GM19463 (cell line): Measurements from ENCODE around the gene CHST4.
"Not testable (repeated sequence)": the region's sequence is repeated elsewhere in the genome, so short reads cannot be mapped to it uniquely, and the experiment has no call there.

Experiments
- ATAC-seq: cut with Tn5 transposase; IDR thresholded peaks from one replicate; pipeline ENCODE4 v1.9.1; 2021; ENCODE audit warnings: mild to moderate bottlenecking, moderate library complexity; ENCODE audit not compliant: unreplicated experiment

CHST4 gene

DNA sequence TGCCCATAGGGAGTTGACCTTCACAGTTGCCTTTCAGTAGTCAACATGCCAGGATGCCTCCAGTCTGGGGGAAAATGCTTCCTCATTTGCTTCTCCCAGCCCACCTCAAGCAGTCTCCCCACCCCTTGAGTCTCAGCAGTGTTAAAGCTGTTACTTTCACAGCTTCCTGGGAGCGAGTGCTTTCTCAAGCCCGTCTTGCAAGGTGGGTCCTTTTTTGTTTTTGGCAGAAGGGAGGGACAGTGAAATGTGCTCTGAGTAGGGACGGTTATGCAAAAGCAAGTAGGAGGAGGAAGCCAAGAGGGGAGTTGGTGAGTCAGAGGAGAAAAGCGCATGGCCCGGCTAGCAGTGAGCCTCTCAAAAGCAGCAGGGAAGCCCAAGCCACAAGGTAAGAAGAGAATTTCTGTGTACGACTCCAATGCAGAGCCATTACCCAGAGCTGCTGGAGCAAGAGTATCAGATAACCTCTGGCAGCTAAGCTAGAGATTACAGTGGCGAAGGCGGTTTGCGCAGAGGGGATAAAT is at the start of gene CHST4:
CHST4 (plus strand) TSS at position 316 of the 521 bp plus-strand sequence. CDS start 10,252 bp downstream, outside the sequence.
- no peak for ATAC-seq

DNA sequence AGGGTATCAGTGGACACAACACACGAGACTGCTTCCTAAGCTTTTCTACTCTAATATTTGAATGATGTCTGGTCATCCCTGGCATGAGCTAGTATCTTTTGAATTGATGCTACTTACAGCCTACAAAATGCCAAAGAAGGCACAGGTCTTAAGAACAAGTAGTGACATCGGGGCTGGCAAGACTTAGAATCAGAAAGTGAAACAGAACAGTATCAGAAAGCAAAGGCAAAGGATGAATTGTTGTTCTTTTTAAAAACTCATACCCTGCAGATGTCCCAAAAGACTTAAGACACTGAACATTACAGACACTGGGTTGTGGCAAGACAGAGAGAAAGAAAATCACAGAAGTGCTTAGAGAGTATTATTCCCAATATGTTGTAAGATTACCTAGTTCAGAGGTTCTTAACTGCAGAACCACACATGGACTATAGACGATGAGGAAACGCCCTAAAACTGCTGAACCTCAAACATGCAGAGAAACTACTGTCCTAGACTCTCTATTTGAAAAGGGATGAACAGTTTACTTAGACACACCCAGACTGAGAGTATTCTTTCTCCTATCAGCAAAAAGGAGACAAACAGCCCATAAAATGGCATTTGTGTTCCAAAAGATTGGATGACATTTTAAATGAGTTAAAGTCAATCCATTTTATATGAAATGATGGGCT is 49.6 kb upstream of the CHST4 start:
- ATAC-seq: no peak

DNA sequence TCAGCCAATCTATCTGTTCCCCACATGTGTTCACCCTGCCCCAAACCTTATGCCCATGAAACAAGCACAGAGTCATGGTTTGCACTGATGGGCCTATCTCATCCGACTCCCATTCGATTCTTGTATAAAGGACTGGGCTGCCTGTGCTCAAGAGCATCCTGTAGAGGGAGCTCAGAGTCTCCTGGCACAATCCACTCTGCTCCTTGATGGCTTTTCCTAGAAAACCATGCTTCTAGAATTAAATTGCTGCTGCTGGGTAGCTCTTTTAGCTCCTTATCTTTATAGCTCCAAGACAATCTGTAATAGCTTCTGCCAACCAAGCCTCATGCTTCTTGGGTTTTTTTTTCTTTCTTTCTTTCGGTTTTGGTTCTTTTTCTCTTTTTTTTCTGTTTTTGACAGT is 46.8 kb upstream of the CHST4 start:
- no peak for ATAC-seq

DNA sequence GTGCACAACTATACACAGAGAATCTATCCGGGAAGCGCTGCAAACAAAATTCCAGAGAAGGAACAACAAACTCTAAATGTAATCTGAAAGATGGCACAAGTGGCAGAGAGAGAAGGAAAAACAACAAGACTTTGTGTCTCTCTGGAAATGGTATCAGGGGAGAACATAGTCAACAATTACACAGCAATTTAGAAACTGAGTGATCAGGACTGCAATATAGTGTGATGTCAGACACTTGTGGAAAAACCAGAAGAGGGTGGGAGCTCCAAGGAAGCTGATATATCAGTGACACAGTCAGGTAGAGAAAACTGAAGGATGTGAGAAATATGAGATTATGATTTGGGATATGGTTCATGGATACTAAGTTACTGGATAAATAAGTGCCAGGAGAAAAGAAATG is 45.3 kb upstream of the CHST4 start:
- no peak for ATAC-seq

DNA sequence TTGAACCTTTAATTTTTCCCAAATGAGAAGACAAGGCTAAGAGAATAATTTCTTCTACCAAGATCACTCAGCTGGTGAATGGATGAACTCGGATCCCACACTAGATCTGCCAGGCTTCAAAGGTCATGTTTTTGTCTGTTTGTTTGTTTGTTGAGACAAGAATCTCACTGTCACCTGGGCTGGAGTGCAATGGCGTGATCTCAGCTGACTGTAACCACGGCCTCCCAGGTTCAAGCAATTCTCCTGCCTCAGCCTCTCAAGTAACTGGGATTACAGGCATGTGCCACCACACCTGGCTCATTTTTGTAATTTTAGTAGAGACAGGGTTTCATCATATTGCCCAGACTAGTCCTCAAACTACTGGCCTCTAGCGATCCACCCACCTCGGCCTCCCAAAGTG is 43.7 kb upstream of the CHST4 start:
- ATAC-seq: no peak

DNA sequence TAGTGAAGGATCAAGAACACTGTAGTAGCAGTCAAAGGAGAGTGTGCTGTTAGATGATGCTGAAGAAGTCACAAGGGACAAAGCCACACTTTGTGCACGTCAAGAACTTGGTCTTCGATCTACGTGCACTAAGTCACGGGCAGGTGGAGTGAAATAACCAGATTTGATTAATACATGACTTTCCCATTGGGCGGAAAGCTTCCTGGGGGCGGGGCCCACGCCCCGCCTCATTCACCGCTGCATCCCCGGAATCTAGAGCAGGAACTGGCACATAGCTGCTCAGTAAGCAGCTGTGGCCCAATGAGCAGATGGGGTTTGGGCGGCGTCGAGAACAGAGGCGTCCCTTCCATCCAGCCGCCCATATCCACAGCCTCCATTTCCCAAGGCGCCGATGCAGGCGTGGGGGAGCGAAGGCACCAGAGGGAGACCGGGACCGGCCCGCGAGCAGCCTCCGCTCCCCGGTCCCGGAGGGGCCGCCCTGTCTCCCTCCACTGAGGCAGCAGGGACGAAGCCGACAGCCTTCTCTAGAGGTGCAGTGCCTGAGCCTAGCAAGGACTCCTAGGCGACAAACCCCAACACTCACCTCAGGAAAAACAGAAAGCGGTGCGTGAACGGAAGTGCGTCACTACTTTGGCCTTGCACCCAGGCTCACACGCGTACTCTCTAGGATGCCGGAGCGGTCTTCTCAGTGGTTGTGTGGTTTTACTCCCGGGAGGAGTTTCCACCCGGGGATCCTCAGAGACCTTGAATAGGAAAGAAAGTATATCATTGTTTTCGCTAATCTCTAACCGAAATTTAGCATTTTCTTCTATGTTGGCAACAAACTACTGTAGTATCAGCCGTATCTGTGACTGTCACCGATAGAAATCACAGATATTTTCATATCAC is 42.0 kb upstream of the CHST4 start:
- ATAC-seq: peak; percentile 80

DNA sequence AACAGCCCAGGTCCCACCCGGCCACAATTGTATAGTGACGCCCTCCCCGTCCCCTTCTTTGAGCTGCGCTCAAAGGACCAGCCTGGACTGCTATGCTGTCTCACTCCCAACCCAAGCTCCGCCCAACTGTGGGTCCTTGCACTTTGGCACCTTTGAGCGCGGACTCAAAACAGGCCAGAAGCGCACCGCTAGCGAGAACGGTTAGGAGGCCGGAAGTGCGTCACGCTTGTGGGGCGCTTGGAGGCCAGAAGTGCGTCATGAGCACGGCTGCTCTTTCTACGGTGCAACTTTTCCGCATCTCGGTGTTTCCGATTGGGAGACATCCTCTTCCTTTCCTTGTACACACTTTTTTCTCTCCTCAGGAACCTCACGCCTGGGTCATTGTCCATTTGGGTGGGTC is 37.1 kb upstream of the CHST4 start, which contains the start of gene ZNF19:
ZNF19 (minus strand) TSS at position 203 of the 400 bp plus-strand sequence. CDS start 7,210 bp downstream, outside the sequence.
- no peak for ATAC-seq

DNA sequence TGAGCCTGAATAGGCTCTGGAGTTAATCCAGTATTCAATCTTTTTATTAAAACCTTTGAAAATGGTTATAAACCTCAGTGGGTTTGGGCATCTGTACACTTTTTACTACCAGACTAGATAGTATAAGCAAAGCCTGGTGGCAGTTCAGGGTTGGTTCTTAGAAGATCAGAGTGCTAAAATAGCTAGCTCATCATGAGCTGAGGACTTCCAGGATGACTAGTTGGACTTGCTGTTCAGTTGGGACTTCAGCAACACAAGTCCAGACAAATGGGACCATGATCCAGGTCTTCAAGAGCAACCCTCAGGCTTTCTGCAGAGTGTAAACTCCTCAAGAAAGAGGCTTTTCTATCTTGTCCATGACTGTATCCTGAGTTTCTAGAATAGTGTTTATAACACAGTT is 35.9 kb upstream of the CHST4 start:
- no peak for ATAC-seq

DNA sequence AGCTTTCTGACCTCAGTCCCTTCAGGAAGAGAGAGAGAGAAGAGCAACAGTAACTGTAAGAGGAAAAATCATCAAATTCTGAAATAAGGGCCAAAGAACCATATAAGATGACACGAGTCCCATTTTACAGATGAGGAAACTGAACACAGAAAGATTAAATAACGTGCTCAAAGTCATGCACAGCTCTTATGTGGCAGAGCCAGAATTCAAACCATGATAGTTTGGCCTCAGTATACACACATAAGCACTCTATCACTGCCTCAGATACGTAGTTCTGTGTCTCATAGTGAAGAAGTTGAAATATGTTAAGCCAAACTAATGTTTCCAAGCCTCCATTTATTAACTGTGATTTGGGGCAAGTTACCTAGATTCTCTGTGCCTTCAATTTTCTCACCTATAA is 35.2 kb upstream of the CHST4 start:
- no peak for ATAC-seq

DNA sequence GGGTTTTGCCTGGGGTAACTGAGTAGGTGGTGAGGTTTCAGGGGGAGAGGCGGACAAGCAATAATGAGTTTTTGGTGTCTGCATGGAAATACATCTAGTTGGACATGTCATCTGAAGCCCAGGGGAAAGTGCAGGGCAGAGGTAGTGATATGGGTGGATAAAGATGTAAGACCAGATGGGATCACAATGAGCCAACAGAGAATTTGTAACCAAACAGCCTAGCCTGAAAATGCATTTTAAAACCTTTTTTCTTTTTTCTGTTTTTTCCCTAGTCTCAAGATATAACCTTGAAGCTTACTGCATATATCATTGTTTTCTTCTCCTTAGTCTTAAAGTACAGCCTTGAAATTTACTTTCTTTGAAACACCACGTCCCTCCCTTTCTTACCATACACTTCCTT is 33.4 kb upstream of the CHST4 start:
- ATAC-seq: no peak

DNA sequence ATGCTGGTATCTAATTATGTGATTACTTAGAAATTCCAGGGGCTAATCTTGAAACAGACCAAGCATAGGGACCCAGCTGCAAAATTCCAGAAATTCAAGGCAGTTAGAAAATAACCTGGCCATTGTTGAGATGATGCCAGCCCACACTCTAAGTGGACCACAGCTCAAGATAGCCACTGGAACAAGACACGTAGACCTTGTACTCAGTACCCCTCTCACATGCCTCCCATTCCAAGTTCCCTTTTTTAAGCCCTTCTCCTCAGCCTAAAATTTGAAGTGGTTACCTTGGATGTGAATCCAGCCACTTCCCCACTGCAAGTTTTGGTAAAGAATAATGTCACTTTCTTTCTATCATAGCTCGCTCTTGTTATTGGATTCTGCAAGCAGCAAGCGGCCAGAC is 33.0 kb upstream of the CHST4 start:
- ATAC-seq: no peak

DNA sequence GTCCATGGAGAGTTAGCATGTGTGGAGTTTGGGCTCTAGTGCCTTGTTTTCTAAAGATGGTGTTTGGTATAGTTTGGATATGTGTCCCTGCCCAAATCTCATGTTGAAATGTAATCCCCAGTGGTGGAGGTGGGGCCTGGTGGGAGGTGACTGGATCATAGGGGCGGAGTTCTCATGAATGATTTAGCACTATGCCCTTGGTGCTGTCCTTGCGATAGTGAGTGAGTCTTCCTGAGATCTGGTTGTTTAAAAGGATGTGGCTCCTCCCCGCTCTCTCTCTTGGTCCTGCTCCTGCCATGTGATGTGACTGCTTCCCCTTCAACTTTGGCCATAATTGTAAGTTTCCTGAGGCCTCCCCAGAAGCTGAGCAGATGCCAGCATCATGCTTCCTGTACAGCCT is 28.2 kb upstream of the CHST4 start:
- ATAC-seq: no peak

DNA sequence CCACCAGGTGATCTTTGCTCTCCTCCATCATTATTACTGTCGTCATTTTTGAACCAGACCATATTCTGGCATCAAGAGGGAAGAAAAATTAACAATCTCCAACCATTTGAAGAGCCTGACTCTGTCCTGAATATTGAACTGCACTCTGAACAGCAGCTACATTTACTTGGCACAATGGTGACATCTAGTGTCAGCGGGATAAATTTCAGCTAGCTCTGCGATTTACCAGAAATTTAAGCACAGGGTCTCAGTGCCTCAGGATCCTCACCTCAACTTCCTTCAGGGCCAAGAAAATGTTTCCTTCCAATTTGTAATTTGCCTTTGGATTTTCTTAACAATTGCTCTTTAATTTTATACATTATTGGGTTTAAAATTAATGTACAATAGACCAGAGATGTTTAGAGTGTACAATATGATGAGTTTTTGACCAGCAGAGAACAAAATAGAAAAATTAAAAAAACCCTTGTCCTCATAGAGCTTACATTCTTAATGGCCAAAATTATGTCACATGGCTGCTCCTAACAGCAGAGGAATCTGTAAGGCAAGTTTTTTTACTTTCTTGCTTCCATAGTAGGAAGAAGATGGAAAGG is 26.4 kb upstream of the CHST4 start:
- no peak for ATAC-seq

DNA sequence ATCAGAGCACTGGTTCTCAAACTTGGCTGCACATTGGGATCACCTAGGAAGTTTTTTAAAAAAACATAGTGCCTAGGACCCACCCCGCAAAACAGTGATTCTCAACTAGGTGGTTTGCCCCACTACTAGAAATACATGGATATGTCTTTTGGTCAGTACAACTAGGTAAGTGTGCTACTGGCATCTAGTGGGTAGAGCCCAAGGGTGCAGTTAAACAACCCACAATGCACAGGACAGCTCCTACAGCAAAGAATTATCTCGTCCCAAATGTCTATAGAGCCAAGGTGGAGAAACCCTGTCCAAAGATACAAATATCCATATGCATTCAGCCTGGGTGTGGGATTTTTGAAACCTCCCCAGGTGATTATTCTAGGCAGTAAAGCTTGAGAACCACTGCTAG is 25.3 kb upstream of the CHST4 start:
- ATAC-seq: no peak

DNA sequence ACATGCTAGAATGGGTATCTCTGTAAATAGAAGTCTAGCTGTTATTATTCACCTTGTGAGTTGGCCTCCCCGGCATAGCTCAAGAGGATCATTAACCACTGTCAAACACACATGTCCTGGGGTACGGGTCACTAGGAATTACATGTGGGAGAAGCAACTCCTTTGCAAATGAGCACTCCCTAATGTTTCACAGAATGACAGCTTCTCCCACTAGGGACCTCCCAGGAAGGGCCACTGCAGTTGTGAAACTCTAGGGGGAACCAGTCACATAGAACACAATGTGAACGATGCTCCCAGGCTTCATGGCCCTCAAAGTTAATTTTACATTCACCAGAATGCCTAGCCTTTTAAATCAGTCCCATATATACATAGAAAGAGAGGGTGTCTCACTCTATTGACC is 24.7 kb upstream of the CHST4 start:
- ATAC-seq: no peak

DNA sequence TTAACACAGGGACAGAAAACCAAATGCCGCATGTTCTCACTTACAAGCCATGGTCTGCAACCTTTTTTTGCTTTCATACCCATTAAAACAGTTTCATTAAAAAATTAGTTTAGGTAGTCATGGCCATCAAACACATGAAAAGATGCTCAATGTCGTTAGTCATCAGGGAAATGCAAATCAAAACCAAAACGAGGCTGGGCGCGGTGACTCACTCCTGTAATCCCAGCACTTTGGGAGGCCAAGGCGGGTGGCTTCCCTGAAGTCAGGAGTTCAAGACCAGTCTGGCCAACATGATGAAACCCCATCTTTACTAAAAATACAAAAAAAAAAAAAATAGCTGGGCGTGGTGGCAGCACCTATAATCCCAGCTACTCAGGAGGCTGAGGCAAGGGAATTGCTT is 22.2 kb upstream of the CHST4 start:
- ATAC-seq: not testable (repeated sequence)

DNA sequence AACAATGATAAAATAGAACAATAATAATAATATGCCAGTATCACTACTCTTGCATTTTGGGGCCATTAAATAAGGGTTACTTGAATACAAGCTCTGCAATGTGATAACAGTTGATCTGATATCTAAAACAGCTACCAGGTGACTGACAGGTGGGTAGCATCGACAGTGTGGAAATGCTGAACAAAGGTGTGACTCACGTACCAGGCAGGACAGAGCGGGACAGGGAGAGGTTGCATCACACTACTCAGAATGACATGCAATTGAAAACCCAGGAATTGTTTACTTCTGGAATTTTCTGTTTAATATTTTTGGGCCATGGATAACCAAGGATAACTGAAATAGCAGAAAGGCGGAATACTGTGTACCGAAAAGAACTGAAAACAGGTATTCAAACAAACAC is 21.3 kb upstream of the CHST4 start:
- ATAC-seq: no peak

DNA sequence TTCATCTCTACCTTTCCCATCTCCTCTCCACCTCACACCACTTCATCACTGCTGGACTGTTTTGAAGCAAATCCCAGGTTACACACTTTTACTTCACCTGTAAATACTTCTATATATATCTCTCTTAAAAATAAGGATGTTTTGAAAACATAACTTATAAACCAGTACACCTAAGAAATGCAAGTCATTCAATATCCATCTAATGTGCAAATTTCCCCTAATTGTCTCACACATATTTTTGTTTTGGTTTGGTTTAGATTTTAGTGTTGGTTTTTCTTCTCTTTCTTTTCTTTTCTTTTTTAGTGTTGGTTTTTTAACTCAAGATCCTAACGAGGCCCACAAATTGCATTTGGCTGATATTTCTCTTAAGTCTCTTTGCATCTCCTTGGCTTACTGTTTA is 19.2 kb upstream of the CHST4 start:
- no peak for ATAC-seq

DNA sequence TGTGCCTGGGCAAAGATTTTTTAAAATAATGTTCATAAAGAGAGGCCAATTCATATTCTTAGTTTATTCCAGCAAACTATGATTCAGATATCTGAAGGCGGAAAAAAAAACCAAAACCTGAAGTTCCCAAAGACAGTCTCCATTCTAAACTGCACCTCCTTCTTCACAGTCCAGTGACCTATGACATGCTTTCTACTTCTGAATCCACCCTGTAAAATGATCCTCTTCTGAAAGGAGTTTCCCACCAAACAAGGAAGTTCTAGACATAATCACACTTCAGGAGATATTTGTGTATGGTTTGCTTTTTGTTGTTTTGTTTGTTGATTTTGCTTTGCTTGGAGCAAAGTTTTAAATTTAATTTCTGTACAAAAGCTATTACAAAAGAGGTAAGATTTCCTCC is 12.9 kb upstream of the CHST4 start:
- ATAC-seq: no peak

DNA sequence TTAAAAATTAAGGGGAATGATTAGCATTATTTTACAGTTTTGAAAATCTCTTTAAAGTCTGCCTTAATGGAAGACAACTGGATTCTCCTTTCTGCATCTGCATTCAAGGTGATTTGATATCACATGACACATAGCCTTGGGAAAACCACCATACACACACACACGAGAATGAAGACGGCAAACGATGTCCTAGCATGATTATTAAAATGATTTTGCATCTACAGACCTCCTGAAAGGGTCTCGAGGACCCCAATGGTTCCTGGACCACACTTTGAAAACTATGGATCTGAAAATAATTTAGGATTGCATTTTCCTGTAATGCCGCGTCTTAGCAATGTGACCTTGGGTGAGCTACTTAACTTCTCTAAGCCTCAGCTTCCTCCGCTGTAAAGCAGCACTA is 11.8 kb upstream of the CHST4 start:
- no peak for ATAC-seq

DNA sequence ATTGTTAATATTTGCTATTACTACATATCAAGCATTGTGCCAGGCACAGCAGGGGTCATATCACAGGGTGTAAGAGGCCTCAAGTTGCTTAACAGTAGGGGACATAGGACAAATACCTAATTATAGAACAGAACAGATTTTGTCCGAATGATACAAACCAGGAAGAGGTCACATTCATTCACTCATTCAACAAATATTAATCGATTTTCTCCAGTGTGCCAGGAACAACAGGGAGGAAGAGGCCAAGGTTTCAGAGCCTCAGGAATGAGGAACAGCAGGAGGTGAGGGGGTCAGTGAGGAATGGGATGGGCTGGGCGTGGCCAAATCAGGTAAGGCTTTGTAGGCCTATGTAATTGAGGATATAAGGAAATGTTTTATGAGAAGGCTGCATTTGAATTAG is 11.2 kb upstream of the CHST4 start:
- ATAC-seq: no peak

DNA sequence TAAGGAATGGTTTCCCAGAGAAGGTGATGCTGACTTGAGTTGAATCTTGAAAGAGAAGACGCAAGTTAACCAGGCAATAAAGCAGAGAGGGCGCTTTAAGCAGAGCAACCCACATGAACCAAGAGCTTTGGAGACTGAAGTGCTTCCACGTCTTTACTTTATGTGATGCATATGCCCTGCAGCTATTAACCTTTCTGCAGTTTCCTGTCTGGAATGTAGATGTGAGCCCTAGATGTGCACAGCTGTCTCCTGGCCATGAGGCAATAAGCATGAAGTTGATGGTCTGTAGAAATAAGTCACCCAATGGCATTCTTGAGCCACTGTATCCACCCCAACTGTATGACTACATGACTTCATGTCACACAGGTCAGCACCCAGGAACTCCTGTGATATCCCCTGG is 5.7 kb upstream of the CHST4 start:
- no peak for ATAC-seq
